ENCODE data around the gene ZNF341. TPM values are rescaled to one million over a fixed set of nuclear protein-coding genes. Genes with fewer than 3 reads are reported as not detected.
"Not testable (repeated sequence)": the region's sequence is repeated elsewhere in the genome, so short reads cannot be mapped to it uniquely, and the experiment has no call there.

ZNF341 gene
- total RNA-seq, 1 donor, result 1.1 TPM

DNA sequence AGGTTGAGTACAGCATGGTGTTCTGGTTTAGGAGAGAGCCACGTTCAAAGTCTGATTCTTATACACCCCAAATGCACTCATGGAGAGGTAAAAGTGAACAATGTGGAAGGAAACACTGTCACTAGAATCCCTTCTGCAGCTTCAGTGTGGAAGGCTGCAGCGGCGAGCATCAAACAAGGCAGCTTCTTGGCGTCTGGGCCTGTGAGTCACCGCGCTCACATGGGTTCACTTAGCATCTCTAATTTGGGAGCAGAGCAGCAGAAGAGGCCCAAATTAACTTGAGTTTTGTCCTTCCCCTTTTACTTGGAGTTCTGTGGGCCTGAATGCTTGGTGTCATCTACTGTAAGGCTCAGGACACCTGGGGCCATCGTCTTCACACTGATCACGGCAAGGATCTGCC, 34.7 kb upstream of the ZNF341 start:
- Histone ChIP-seq H4K20me1 (ENCODE audit: insufficient read depth, low read length) (no peaks in the 10 kb centered on the region), H2AFZ (ENCODE audit: low read length) (no peak overlapping the region), H3K4me1 (ENCODE audit: insufficient read depth, low read length) (no peaks in the 10 kb centered on the region), H3K9me3 (ENCODE audit: low read depth, low read length) (no peaks in the 10 kb centered on the region), H3K79me2 (ENCODE audit: insufficient read depth, low read length) (no peaks in the 10 kb centered on the region), H3K4me2 (ENCODE audit: insufficient read depth, low read length) (no peak overlapping the region), H3K27me3 (ENCODE audit: insufficient read depth, low read length) (no peaks in the 10 kb centered on the region), H3K27ac (ENCODE audit: low read depth, low read length) (no peak overlapping the region), H3K36me3 (ENCODE audit: insufficient read depth, low read length) (no peaks in the 10 kb centered on the region), H3K4me3 (ENCODE audit: insufficient read depth, low read length) (no peak overlapping the region)
- no peak for TF ChIP-seq CTCF (IDR thresholded peaks at IDR 0.05; ENCODE audit: extremely low read depth, low read depth, low read length)
- DNase-seq (ENCODE audit: insufficient read length, low spot score, missing footprints), result peak; percentile 95

DNA sequence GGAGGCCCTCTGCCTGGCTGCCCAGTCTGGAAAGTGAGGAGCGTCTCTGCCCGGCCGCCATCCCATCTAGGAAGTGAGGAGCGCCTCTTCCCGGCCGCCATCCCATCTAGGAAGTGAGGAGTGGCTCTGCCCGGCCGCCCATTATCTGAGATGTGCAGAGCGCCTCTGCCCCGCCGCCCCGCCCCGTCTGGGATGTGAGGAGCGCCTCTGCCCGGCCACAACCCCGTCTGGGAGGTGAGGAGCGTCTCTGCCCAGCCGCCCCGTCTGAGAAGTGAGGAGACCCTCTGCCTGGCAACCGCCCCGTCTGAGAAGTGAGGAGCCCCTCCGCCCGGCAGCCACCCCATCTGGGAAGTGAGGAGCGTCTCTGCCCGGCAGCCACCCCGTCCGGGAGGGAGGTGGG, 32.8 kb upstream of the ZNF341 start:
- not testable (repeated sequence) for H2AFZ ChIP-seq (ENCODE audit: low read length); H3K9me3 ChIP-seq (ENCODE audit: low read depth, low read length); H3K4me1 ChIP-seq (ENCODE audit: insufficient read depth, low read length); H3K4me2 ChIP-seq (ENCODE audit: insufficient read depth, low read length); H3K27me3 ChIP-seq (ENCODE audit: insufficient read depth, low read length); H4K20me1 ChIP-seq (ENCODE audit: insufficient read depth, low read length); H3K27ac ChIP-seq (ENCODE audit: low read depth, low read length); H3K36me3 ChIP-seq (ENCODE audit: insufficient read depth, low read length); DNase-seq (ENCODE audit: insufficient read length, low spot score, missing footprints); H3K79me2 ChIP-seq (ENCODE audit: insufficient read depth, low read length); H3K4me3 ChIP-seq (ENCODE audit: insufficient read depth, low read length)

- DNase-seq (ENCODE audit: insufficient read length, low spot score, missing footprints), result not testable (repeated sequence)
Measured at GRCh38 chr20:33700696-33701441, 30.9 kb upstream of the ZNF341 start.

DNA sequence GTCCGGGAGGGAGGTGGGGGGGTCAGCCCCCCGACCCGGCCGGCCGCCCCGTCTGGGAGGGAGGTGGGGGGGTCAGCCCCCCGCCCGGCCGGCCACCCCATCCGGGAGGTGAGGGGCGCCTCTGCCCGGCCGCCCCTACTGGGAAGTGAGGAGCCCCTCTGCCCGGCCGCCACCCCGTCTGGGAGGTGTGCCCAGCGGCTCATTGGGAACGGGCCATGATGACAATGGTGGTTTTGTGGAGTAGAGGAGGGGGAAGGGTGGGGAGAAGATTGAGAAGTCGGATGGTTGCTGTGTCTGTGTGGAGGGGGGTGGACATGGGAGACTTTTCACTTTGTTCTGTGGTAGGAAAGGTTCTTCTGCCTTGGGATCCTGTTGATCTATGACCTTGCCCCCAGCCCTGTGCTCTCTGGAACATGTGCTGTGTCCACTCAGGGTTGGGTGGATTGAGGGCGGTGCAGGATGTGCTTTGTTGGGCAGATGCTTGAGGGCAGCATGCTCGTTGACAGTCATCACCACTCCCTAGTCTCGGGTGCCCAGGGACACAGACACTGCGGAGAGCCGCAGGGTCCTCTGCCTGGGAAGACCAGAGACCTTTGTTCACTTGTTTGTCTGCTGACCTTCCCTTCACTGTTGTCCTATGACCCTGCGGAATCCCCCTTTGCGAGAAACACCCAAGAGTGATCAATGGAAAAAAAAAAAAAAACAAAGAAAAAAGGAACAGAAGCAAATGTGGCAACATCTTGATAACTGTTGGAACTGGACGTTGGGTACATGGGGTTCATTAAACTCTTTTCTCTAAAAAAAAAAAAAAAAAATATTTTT, 30.0 kb upstream of the ZNF341 start:
- H3K79me2 ChIP-seq (ENCODE audit: insufficient read depth, low read length), result no peaks in the 10 kb centered on the region
- no peak for DNase-seq (ENCODE audit: insufficient read length, low spot score, missing footprints)
- H2AFZ ChIP-seq (ENCODE audit: low read length), result no peak overlapping the region
- H3K4me1 ChIP-seq (ENCODE audit: insufficient read depth, low read length), result no peaks in the 10 kb centered on the region
- H4K20me1 ChIP-seq (ENCODE audit: insufficient read depth, low read length), result no peaks in the 10 kb centered on the region
- H3K9me3 ChIP-seq (ENCODE audit: low read depth, low read length), result no peaks in the 10 kb centered on the region
- H3K27me3 ChIP-seq (ENCODE audit: insufficient read depth, low read length), result no peaks in the 10 kb centered on the region
- no peak overlapping the region for H3K4me3 ChIP-seq (ENCODE audit: insufficient read depth, low read length)
- H3K36me3 ChIP-seq (ENCODE audit: insufficient read depth, low read length), result no peaks in the 10 kb centered on the region
- no peak overlapping the region for H3K27ac ChIP-seq (ENCODE audit: low read depth, low read length)
- no peak overlapping the region for H3K4me2 ChIP-seq (ENCODE audit: insufficient read depth, low read length)
- no peak for TF ChIP-seq CTCF (IDR thresholded peaks at IDR 0.05; ENCODE audit: extremely low read depth, low read depth, low read length)

More at GRCh38 chr20:33700696-33701441, 30.9 kb upstream of the ZNF341 start:
- H3K4me3 ChIP-seq (ENCODE audit: insufficient read depth, low read length); H3K79me2 ChIP-seq (ENCODE audit: insufficient read depth, low read length); H3K9me3 ChIP-seq (ENCODE audit: low read depth, low read length); H2AFZ ChIP-seq (ENCODE audit: low read length); H3K27ac ChIP-seq (ENCODE audit: low read depth, low read length); H3K27me3 ChIP-seq (ENCODE audit: insufficient read depth, low read length); H3K36me3 ChIP-seq (ENCODE audit: insufficient read depth, low read length); H3K4me2 ChIP-seq (ENCODE audit: insufficient read depth, low read length); H4K20me1 ChIP-seq (ENCODE audit: insufficient read depth, low read length); H3K4me1 ChIP-seq (ENCODE audit: insufficient read depth, low read length): not testable (repeated sequence)

GRCh38 chr20:33702861-33703260, 28.9 kb upstream of the ZNF341 start:
- H4K20me1 ChIP-seq (ENCODE audit: insufficient read depth, low read length), result no peaks in the 10 kb centered on the region
- DNase-seq (ENCODE audit: insufficient read length, low spot score, missing footprints), result no peak
- peaks cover 7% of the 10 kb centered on the region for H3K36me3 ChIP-seq (ENCODE audit: insufficient read depth, low read length)
- H3K4me2 ChIP-seq (ENCODE audit: insufficient read depth, low read length), result no peak overlapping the region
- no peaks in the 10 kb centered on the region for H3K9me3 ChIP-seq (ENCODE audit: low read depth, low read length)
- no peaks in the 10 kb centered on the region for H3K79me2 ChIP-seq (ENCODE audit: insufficient read depth, low read length)
- H3K27ac ChIP-seq (ENCODE audit: low read depth, low read length), result no peak overlapping the region
- no peaks in the 10 kb centered on the region for H3K4me1 ChIP-seq (ENCODE audit: insufficient read depth, low read length)
- H3K27me3 ChIP-seq (ENCODE audit: insufficient read depth, low read length), result no peaks in the 10 kb centered on the region
- TF ChIP-seq CTCF (IDR thresholded peaks at IDR 0.05; ENCODE audit: extremely low read depth, low read depth, low read length), result no peak
- H3K4me3 ChIP-seq (ENCODE audit: insufficient read depth, low read length), result no peak overlapping the region
- H2AFZ ChIP-seq (ENCODE audit: low read length), result no peak overlapping the region
